Small intestine (tissue), 7 donors: ENCODE data around the gene MGA. TPM values are rescaled to one million over a fixed set of nuclear protein-coding genes. Genes with fewer than 3 reads are reported as not detected.

ENCODE experiments used
- DNase-seq, 2 donors: peaks; one replicate each; pipeline versions ENCODE4 v3.0.0 to v3.0.0-alpha.2; 2013
- FAIRE-seq: peaks from 2 replicates; lab custom pipeline; 2012; peaks lifted over from hg19 to GRCh38; lab: Jason Lieb, UNC
- H3K27ac ChIP-seq, 3 donors: one replicate each; pipeline ENCODE4 v1.5.1; 2013; ENCODE audit warnings: low read length in 2 of 3, mild to moderate bottlenecking in 2 of 3, control low read depth in 1 of 3, inconsistent platforms in 1 of 3, low read depth in 1 of 3, moderate library complexity in 1 of 3
- H3K27me3 ChIP-seq, 3 donors: one replicate each; pipeline ENCODE4 v1.6.1; 2013; ENCODE audit warnings: low read length in 3 of 3, inconsistent platforms in 1 of 3; ENCODE audit not compliant: control insufficient read depth in 3 of 3, insufficient read depth in 3 of 3
- H3K36me3 ChIP-seq, 3 donors: one replicate each; pipeline ENCODE4 v1.6.1; 2013; ENCODE audit warnings: low read length in 3 of 3, inconsistent platforms in 1 of 3, low read depth in 1 of 3, mild to moderate bottlenecking in 1 of 3, moderate library complexity in 1 of 3; ENCODE audit not compliant: control insufficient read depth in 3 of 3, insufficient read depth in 2 of 3
- H3K4me1 ChIP-seq, 3 donors: one replicate each; pipeline ENCODE4 v1.6.1; 2013; ENCODE audit warnings: low read length in 2 of 3, inconsistent platforms in 1 of 3, low read depth in 1 of 3, mild to moderate bottlenecking in 1 of 3, moderate library complexity in 1 of 3; ENCODE audit not compliant: control insufficient read depth in 3 of 3, insufficient read depth in 2 of 3
- H3K4me3 ChIP-seq, 3 donors: one replicate each; pipeline ENCODE4 v1.5.1; 2013; ENCODE audit warnings: low read length in 3 of 3, control low read depth in 1 of 3, inconsistent platforms in 1 of 3, low read depth in 1 of 3, mild to moderate bottlenecking in 1 of 3, moderate library complexity in 1 of 3
- H3K9me3 ChIP-seq, 2 donors: one replicate each; pipeline ENCODE4 v1.6.1; 2013; ENCODE audit warnings: low read depth in 1 of 2, low read length in 1 of 2; ENCODE audit not compliant: control insufficient read depth in 2 of 2, insufficient read depth in 1 of 2
- WGBS, 3 donors: extraction: QIAGEN DNeasy Blood & Tissue Kit; methylation state at CpG; one replicate each; pipeline ENCODE4 v1.1.7; 2013; 5-methylcytosine and 5-hydroxymethylcytosine counted together
- polyA plus RNA-seq, 4 donors: library from polyadenylated mRNA; stranded (reverse) in 3 of 4; unstranded in 1 of 4; fragments of 200-250 nt in 3 of 4; fragments of 120-200 nt in 1 of 4; gene quantifications; one replicate each; pipeline versions ENCODE4 v1.2.1 to v1.2.3, GENCODE V29; 2013
- donor health status: healthy with polysubstance abuse.
- donor health status: control.
- donor health status: control.
- donor health status: Bipolar disorder and iron deficiency.
- donor health status: healthy.

MGA gene
- polyA plus RNA-seq, 4 donors: 1.4 to 21.0 (median 3.7) TPM

DNA sequence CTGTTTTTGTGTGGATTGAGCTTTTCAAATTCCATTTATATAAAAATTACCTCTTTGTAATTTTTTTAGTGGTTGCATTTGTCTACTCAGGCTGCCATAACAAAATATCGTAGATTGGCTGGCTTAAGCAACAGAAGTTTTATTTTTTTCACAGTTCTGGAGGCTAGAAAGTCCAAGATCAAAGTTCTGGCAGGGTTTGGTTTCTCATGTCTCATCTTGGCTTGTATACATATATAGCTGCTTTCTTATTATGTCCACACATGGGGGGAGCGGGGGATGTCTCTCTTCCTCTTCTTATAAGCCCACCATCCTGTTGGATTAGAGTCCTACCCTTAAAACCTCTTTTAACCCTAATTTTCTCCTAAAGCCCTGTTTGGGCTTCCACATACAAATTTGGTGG, 28.5 kb downstream of the MGA start:
- no peaks in the 10 kb centered on the region for H3K9me3 ChIP-seq
- no peaks in the 10 kb centered on the region for H3K27me3 ChIP-seq
- peaks cover 0 to 2% (median 0%) of the 10 kb centered on the region in 3 donors for H3K4me1 ChIP-seq
- FAIRE-seq: no peak
- no peak overlapping the region for H3K27ac ChIP-seq
- DNase-seq: no peak
- H3K4me3 ChIP-seq: no peak overlapping the region
- peaks cover 0 to 2% (median 0%) of the 10 kb centered on the region in 3 donors for H3K36me3 ChIP-seq
- 67 to 85% (median 83%) methylated on average over 2 of the region's 2 CpGs for WGBS, 3 donors

DNA sequence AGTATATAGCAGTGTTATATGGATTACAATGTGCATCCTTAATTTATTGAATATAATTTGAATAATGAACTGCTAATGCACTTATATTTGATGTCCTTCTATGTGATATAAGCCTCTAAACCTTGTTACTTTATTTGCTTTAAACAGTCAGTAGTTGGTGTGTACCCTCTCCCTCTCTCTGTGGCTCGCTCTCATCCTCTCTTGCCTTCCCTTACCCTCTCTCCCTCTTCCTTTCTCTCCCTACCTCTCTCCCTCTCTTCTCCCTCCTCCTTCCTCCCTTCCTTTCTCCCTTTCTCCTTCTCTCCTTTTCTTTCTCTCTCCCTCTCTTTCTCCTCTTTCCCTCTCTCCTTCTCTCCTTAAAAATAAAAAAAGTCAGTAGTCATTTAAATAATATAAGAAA, 28.9 kb downstream of the MGA start:
- Histone ChIP-seq H3K27me3 (no peaks in the 10 kb centered on the region), H3K36me3 (peaks cover 0 to 2% (median 0%) of the 10 kb centered on the region in 3 donors), H3K4me3 (no peak overlapping the region), H3K4me1 (peaks cover 0 to 2% (median 0%) of the 10 kb centered on the region in 3 donors), H3K9me3 (no peaks in the 10 kb centered on the region), H3K27ac (no peak overlapping the region)
- no peak for DNase-seq
- 95 to 100% (median 100%) methylated on average over 1 of the region's 1 CpG for WGBS, 3 donors
- no peak for FAIRE-seq

DNA sequence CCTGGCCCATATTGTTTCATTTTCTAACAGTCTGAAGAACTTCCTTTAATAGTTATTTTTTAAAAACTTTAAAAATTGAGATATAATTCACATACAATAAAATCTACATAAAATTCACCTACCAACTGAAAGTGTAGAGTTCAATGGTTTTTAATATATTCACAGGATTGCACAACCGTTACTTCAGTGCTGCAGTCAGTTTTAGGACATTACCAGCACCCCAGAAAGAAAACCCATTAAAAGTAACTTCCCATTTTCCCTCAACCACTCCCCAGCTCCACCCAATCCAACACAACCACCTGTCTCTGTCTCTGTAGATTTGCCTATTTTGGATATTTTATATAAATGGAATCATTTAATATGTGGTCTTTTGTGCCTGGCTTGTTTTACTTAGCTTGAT, 29.6 kb downstream of the MGA start:
- no peak overlapping the region for H3K4me3 ChIP-seq
- WGBS, 3 donors: 79 to 100% (median 96%) methylated on average over 1 of the region's 1 CpG
- DNase-seq (no peak), FAIRE-seq (no peak)
- H3K27me3 ChIP-seq: no peaks in the 10 kb centered on the region
- H3K36me3 ChIP-seq: peaks cover 0 to 2% (median 0%) of the 10 kb centered on the region in 3 donors
- no peak overlapping the region for H3K27ac ChIP-seq
- H3K9me3 ChIP-seq: no peaks in the 10 kb centered on the region
- H3K4me1 ChIP-seq: peaks cover 0 to 2% (median 0%) of the 10 kb centered on the region in 3 donors

DNA sequence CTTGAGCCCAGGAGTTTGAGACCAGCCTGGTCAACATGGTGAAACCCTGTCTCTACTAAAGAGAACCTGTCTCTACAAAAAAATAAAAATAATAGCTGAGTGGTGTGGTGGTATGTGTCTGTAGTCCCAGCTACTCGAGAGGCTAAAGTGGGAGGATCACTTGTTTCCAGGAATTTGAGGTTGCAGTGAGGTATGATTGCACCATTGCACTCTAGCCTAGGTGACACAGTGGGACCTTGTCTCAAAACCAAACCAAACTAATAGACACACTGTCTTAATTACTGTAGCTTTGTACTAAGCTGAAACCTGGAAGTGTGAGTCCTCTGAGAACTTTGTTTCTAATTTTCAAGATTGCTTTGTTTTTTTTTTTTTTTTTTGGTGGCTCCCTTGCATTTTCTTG, 30.4 kb downstream of the MGA start:
- no peak for FAIRE-seq
- no peaks in the 10 kb centered on the region for H3K9me3 ChIP-seq
- no peak overlapping the region for H3K27ac ChIP-seq
- no peak for DNase-seq
- peaks cover 0 to 2% (median 0%) of the 10 kb centered on the region in 3 donors for H3K36me3 ChIP-seq
- no peak overlapping the region for H3K4me3 ChIP-seq
- WGBS, 3 donors: 71 to 75% (median 71%) methylated on average over 1 of the region's 1 CpG
- H3K27me3 ChIP-seq: no peaks in the 10 kb centered on the region
- H3K4me1 ChIP-seq: peaks cover 0 to 2% (median 0%) of the 10 kb centered on the region in 3 donors

DNA sequence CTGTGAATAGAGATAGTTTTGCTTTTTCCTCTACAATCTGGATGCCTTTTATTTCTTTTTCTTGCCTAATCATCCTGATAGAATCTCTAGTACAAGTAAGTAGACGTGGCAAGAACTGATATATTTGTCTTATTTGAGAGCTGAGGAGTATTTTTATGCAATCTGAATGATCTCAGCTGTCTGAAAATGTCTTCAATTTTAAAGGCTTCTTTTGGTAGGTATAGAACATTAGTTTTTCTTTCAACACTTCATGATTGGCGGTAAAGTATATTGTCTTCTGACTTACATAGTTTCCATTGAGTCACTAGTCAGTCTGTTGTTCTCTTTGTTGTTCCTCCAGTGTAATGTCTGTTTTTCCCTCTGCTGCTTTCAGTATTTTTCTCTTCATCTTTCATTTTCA, 31.3 kb downstream of the MGA start:
- H3K9me3 ChIP-seq: no peaks in the 10 kb centered on the region
- DNase-seq (no peak), FAIRE-seq (no peak)
- no peak overlapping the region for H3K4me3 ChIP-seq
- H3K36me3 ChIP-seq: peaks cover 0 to 2% (median 0%) of the 10 kb centered on the region in 3 donors
- H3K27me3 ChIP-seq: no peaks in the 10 kb centered on the region
- H3K27ac ChIP-seq: no peak overlapping the region
- 78 to 92% (median 85%) methylated on average over 2 of the region's 2 CpGs for WGBS, 3 donors
- H3K4me1 ChIP-seq: peaks cover 0 to 2% (median 0%) of the 10 kb centered on the region in 3 donors

DNA sequence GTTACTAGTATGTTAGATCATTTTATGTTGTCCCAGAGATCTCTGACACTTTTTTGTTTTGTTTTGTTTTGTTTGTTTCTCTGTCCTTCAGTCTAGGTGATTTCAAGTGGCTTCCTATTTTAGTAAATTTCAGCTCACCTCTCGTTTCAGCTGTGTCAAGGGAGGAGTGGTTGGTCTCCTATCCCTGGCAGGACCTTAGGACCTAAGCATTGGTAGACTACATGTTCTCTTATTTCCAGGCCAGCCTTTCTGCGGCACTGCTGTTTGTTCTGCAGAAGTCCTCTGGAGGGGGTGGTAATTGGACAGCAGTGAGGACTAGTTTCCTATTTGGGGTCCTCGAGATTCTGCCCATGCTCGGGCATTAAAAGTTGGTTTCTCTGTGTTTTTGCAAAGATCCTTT, 31.8 kb downstream of the MGA start:
- peaks cover 0 to 2% (median 0%) of the 10 kb centered on the region in 3 donors for H3K4me1 ChIP-seq
- no peak for DNase-seq
- no peak for FAIRE-seq
- 79 to 83% (median 82%) methylated on average over 4 of the region's 4 CpGs for WGBS, 3 donors
- no peaks in the 10 kb centered on the region for H3K27me3 ChIP-seq
- H3K36me3 ChIP-seq: peaks cover 0 to 2% (median 0%) of the 10 kb centered on the region in 3 donors
- no peak overlapping the region for H3K27ac ChIP-seq
- no peaks in the 10 kb centered on the region for H3K9me3 ChIP-seq
- no peak overlapping the region for H3K4me3 ChIP-seq

DNA sequence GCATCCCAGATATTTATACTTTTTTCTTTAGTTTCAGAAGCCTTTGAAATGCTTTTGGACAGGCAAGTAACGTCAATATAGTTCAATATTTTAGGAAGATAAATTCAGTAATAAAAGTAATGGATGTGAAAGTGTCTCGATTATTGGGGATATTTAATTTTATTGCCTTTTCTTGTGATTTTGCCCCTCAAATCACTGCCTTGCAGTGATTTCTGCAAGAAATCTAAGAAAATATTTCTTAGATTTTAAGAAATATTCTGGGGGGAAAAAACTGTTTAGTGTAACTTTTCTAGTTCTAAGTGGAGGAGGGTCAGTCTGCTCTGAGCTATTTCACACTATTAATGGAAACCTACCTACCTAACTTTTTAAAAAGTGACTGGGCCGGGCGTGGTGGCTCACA, 33.6 kb downstream of the MGA start:
- DNase-seq: no peak
- FAIRE-seq: no peak
- 83 to 95% (median 95%) methylated on average over 4 of the region's 4 CpGs for WGBS, 3 donors
- peaks cover 0 to 2% (median 0%) of the 10 kb centered on the region in 3 donors for H3K36me3 ChIP-seq
- no peaks in the 10 kb centered on the region for H3K27me3 ChIP-seq
- H3K4me3 ChIP-seq: no peak overlapping the region
- H3K9me3 ChIP-seq: no peaks in the 10 kb centered on the region
- H3K4me1 ChIP-seq: peaks cover 0 to 2% (median 0%) of the 10 kb centered on the region in 3 donors
- H3K27ac ChIP-seq: no peak overlapping the region

DNA sequence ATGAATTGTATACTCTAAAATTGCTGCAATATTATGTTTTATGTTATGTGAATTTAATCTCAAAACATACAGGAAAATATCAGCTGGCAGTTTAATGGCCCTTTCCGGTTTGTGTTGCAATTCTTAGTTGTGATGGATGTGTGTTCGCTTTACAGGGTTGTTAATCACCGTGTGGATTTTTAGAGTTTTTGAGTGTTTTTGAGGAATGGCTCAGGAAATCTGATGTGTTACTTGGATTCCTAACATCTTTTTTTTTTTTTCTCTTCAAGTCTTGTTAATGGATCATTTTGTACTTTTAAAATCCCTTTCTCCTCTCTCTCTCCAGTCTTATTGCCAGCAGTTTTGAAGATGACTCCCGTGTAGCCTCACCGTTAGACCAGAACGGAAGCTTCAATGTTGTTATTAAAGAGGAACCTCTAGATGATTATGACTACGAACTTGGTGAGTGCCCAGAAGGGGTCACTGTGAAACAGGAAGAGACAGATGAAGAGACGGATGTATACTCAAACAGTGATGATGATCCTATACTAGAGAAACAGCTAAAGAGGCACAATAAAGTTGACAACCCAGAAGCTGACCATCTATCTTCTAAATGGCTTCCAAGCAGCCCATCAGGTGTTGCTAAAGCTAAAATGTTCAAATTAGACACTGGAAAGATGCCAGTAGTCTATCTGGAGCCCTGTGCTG, 35.7 kb downstream of the MGA start:
- peaks cover 0 to 4% (median 2%) of the 10 kb centered on the region in 3 donors for H3K36me3 ChIP-seq
- whole genome bisulfite sequencing, 3 donors: 46 to 74% (median 71%) methylated on average over 8 of the region's 8 CpGs
- FAIRE-seq (no peak), DNase-seq (peak; percentile 30 to 38)
- H3K4me1 ChIP-seq: no peaks in the 10 kb centered on the region
- no peaks in the 10 kb centered on the region for H3K27me3 ChIP-seq
- H3K9me3 ChIP-seq: no peaks in the 10 kb centered on the region
- H3K27ac ChIP-seq: no peak overlapping the region
- no peak overlapping the region for H3K4me3 ChIP-seq
